LNCaP clone FGC (cell line): Measurements from ENCODE around the gene ABHD10.

Source experiments
- DNase-seq: peaks from one replicate; pipeline ENCODE4 v3.0.0-alpha.2; 2011; ENCODE audit warnings: low read depth
- H3K4me3 ChIP-seq: 2 replicates; pipeline ENCODE4 v1.5.1; 2011; ENCODE audit warnings: mild to moderate bottlenecking, low read depth, low read length, control low read depth
- CTCF ChIP-seq: IDR thresholded peaks from 2 replicates; pipeline ENCODE4 v1.5.1; 2012; ENCODE audit warnings: mild to moderate bottlenecking; ENCODE audit not compliant: control insufficient read depth, insufficient read depth; ENCODE audit errors: extremely low read depth

Gene ABHD10

GRCh38 chr3:111939873-111940272 is 39.0 kb upstream of the ABHD10 start:
- no peak overlapping the region for H3K4me3 ChIP-seq
- no peak for DNase-seq
- TF ChIP-seq CTCF, result no peak

GRCh38 chr3:111943533-111943932 is 35.3 kb upstream of the ABHD10 start:
- no peak overlapping the region for H3K4me3 ChIP-seq
- DNase-seq, result no peak
- TF ChIP-seq CTCF, result no peak

- TF ChIP-seq CTCF, result no peak
- no peak for DNase-seq
These were observed 34.5 kb upstream of the ABHD10 start for GRCh38 chr3:111944372-111944771.

GRCh38 chr3:111947231-111947630 is 31.6 kb upstream of the ABHD10 start:
- no peak overlapping the region for H3K4me3 ChIP-seq
- no peak for TF ChIP-seq CTCF

More at GRCh38 chr3:111944372-111944771, 34.5 kb upstream of the ABHD10 start:
- H3K4me3 ChIP-seq, result no peak overlapping the region

GRCh38 chr3:111948786-111949185 is 30.0 kb upstream of the ABHD10 start:
- DNase-seq, result no peak

More at GRCh38 chr3:111947231-111947630, 31.6 kb upstream of the ABHD10 start:
- no peak for DNase-seq

GRCh38 chr3:111949712-111950111 is 29.1 kb upstream of the ABHD10 start:
- no peak overlapping the region for H3K4me3 ChIP-seq
- no peak for TF ChIP-seq CTCF
- DNase-seq, result no peak

More at GRCh38 chr3:111948786-111949185, 30.0 kb upstream of the ABHD10 start:
- no peak overlapping the region for H3K4me3 ChIP-seq
- TF ChIP-seq CTCF, result no peak

- no peak for DNase-seq
- no peak overlapping the region for H3K4me3 ChIP-seq
- no peak for TF ChIP-seq CTCF
These were observed 27.8 kb upstream of the ABHD10 start for GRCh38 chr3:111951032-111951431.
